Endothelial cell (in vitro differentiated cells): Measurements from ENCODE around the gene CP. TPM values are rescaled to one million over a fixed set of nuclear protein-coding genes. Genes with fewer than 3 reads are reported as not detected.
"Not testable (repeated sequence)": the region's sequence is repeated elsewhere in the genome, so short reads cannot be mapped to it uniquely, and the experiment has no call there.

Experiments used
- DNase-seq: peaks from one replicate; pipeline ENCODE4 v3.0.0; 2021; ENCODE audit warnings: low spot score
- H3K27ac Mint-ChIP-seq: one replicate; pipeline ENCODE4 v1.8.0; 2021; ENCODE audit warnings: mixed read lengths, inconsistent platforms; ENCODE audit not compliant: unreplicated experiment
- H3K27me3 Mint-ChIP-seq: one replicate; pipeline ENCODE4 v1.8.0; 2021; ENCODE audit warnings: mild to moderate bottlenecking, moderate library complexity, mixed read lengths, inconsistent platforms; ENCODE audit not compliant: unreplicated experiment
- H3K36me3 Mint-ChIP-seq: one replicate; pipeline ENCODE4 v1.8.0; 2021; ENCODE audit warnings: mild to moderate bottlenecking, low read depth, mixed read lengths, inconsistent platforms; ENCODE audit not compliant: unreplicated experiment
- H3K4me1 Mint-ChIP-seq: one replicate; pipeline ENCODE4 v1.8.0; 2021; ENCODE audit warnings: mild to moderate bottlenecking, mixed read lengths, inconsistent platforms; ENCODE audit not compliant: unreplicated experiment
- H3K4me3 Mint-ChIP-seq: one replicate; pipeline ENCODE4 v1.8.0; 2021; ENCODE audit warnings: mild to moderate bottlenecking, mixed read lengths, inconsistent platforms; ENCODE audit not compliant: unreplicated experiment
- H3K9me3 Mint-ChIP-seq: one replicate; pipeline ENCODE4 v1.8.0; 2021; ENCODE audit warnings: mixed read lengths, inconsistent platforms; ENCODE audit not compliant: unreplicated experiment
- total RNA-seq: library from RNA; stranded (reverse); fragmentation: NEBNext Ultra II Directional; extraction: Animal tissue kit (Norgen Biotek cat#: 25700); gene quantifications from one replicate; pipeline ENCODE4 v1.2.1, GENCODE V29; 2021; ENCODE audit not compliant: unreplicated experiment
- TF ChIP-seq, protein P1 (sequence below): fragments of 200-600 bp; sonication (generic); IDR thresholded peaks from one replicate; pipeline ENCODE4 v1.5.0; 2021; ENCODE audit warnings: antibody characterized with exemption; ENCODE audit not compliant: unreplicated experiment

CP gene
- total RNA-seq, 1 donor from 2014 or later: 0.44 TPM

DNA sequence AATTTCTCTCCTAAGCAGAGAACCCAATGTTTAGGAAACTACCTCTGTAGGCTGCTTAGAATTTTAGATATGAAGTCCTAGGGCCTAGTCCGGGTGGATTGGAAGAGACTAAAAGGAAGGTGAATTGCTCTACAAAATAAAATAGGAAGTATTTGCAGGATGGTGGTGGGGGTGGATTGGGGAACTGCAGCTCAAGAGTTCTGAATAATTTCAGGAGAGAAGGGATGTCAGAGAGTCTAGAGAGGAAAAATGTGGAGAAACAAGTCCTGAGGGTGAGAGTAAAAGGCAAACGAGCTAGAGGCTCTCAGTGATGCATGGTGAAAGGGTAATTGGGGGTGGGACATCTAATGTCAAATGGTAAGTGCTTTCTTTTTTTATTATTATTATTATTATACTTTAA is 10.2 kb upstream of the CP start:
- H3K27me3 Mint-ChIP-seq: peaks cover 1% of the 10 kb centered on the region
- no peaks in the 10 kb centered on the region for H3K9me3 Mint-ChIP-seq
- no peaks in the 10 kb centered on the region for H3K36me3 Mint-ChIP-seq
- no peak overlapping the region for H3K4me3 Mint-ChIP-seq
- TF ChIP-seq, protein P1, sequence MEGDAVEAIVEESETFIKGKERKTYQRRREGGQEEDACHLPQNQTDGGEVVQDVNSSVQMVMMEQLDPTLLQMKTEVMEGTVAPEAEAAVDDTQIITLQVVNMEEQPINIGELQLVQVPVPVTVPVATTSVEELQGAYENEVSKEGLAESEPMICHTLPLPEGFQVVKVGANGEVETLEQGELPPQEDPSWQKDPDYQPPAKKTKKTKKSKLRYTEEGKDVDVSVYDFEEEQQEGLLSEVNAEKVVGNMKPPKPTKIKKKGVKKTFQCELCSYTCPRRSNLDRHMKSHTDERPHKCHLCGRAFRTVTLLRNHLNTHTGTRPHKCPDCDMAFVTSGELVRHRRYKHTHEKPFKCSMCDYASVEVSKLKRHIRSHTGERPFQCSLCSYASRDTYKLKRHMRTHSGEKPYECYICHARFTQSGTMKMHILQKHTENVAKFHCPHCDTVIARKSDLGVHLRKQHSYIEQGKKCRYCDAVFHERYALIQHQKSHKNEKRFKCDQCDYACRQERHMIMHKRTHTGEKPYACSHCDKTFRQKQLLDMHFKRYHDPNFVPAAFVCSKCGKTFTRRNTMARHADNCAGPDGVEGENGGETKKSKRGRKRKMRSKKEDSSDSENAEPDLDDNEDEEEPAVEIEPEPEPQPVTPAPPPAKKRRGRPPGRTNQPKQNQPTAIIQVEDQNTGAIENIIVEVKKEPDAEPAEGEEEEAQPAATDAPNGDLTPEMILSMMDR: no peak
- no peak for DNase-seq
- no peak overlapping the region for H3K27ac Mint-ChIP-seq
- H3K4me1 Mint-ChIP-seq: peaks cover 7% of the 10 kb centered on the region

DNA sequence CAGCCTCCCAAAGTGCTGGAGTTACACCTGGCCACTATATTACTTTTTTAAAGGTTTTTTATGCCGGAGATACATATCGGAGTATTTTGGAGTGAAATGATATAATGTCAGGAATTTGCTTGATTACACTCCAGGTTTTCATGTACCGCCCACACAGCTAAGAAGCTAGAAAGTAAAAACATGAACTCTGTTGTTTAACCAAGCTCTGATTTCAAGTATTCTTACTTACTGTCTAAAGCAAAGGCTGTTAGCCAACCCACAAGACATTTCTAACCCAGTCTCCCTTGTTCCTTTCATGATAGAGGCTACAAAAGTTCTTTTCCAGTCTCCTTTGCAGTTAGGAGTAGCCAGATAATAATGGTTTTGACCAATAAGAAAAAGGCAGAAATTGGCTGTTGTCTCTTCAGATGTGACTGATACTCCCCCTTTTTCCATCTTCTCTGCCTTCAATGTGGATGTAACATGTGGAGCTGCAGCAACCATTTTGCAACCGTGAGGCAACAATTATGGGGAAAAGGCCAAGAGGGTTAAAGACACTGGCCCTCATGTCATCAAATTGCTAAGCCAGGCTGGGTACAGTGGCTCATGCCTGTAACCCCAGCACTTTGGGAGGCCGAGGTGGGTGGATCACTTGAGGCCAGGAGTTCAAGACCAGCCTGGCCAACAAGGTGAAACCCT is 6.1 kb upstream of the CP start:
- peaks cover 15% of the 10 kb centered on the region for H3K4me1 Mint-ChIP-seq
- no peaks in the 10 kb centered on the region for H3K27me3 Mint-ChIP-seq
- H3K4me3 Mint-ChIP-seq: no peak overlapping the region
- no peak for DNase-seq
- H3K36me3 Mint-ChIP-seq: no peaks in the 10 kb centered on the region
- TF ChIP-seq, protein P1: no peak
- H3K27ac Mint-ChIP-seq: no peak overlapping the region
- H3K9me3 Mint-ChIP-seq: no peaks in the 10 kb centered on the region

DNA sequence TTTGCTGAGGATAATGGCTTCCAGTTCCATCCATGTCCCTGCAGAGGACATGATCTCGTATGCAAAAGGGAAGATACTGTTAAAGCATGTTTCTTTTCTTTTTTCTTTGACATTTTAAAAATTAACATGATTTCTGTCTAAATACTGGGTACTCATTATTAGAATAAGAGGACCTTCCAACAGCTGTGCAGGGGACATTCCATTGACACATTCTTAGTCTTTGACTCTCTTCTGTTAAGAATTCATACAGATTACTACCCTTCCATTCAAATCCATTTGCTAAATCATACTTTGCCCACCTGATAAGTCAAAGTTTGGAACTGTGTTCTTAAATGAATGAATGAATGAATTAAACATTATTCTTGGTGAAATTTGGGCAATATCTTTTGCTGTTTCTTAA is 5.1 kb upstream of the CP start:
- Mint-ChIP-seq H3K9me3 (no peaks in the 10 kb centered on the region), H3K27ac (no peak overlapping the region), H3K4me3 (no peak overlapping the region)

DNA sequence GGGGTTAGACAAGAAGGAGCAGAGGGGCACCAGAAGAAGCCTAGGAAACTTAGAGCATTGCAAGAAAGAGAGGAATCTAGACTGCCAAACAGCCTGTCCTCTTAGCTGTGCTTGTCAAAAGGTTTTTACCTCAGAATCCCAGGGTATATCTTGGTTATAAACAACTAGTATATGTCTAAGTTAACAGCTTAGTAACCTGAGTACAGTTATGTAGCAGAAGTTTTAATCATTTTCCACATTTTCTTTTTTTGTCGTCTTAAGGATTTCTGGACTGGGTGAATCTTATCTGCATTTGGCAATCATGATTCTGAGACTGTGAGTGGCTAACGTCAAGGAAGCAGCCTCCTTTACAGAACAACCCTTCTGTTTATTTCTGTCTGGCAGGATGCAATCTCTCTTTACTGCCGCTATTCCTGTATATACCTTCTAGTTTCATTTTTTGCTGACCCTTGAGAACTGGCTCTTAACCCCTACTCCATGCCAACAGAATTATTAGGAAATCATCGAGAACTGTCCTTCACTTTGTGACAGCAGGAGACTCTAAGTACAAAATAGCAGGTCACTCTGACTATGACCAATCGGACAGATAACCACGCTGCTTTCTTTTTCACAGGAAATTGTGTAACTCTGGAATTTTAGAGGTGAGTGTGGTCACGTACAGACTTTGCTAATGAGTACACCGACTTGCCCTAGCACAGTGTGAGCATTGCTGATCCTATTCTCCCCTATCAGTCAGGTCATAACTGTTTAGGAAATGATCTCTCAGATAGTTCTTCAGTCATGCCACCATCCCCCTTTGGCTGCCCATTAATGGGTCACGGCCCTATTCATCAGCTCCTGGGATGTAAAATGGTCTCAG is 3.3 kb upstream of the CP start:
- Mint-ChIP-seq H3K36me3 (no peaks in the 10 kb centered on the region), H3K9me3 (no peaks in the 10 kb centered on the region), H3K27me3 (no peaks in the 10 kb centered on the region), H3K27ac (peak overlapping the region; percentile 49), H3K4me3 (no peak overlapping the region), H3K4me1 (peaks cover 8% of the 10 kb centered on the region)
- no peak for DNase-seq
- TF ChIP-seq, protein P1: no peak

More for the DNA sequence above, 5.1 kb upstream of the CP start:
- Mint-ChIP-seq H3K27me3 (no peaks in the 10 kb centered on the region), H3K36me3 (no peaks in the 10 kb centered on the region), H3K4me1 (peaks cover 13% of the 10 kb centered on the region)
- DNase-seq: no peak
- TF ChIP-seq, protein P1: no peak

DNA sequence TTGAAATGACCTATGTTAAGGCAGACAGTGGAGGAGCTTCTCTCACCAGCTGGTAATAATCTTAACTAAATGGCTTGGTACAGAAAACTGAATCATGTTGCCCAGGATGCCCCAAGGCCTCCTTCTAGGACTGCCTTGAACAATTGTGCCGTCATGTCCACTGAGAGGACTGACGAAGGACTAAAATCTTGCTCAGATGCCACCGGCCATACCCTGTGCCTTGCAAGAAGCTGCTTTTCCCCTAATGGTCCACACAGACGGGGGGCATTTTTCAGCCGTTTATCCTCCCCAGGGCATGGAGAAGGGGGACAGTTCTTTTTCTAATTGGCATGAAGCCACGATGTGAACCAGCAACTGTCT is 1.8 kb upstream of the CP start:
- no peaks in the 10 kb centered on the region for H3K9me3 Mint-ChIP-seq
- H3K4me3 Mint-ChIP-seq: no peak overlapping the region
- H3K4me1 Mint-ChIP-seq: peaks cover 8% of the 10 kb centered on the region
- no peak overlapping the region for H3K27ac Mint-ChIP-seq
- TF ChIP-seq, protein P1: no peak
- H3K27me3 Mint-ChIP-seq: no peaks in the 10 kb centered on the region
- H3K36me3 Mint-ChIP-seq: no peaks in the 10 kb centered on the region
- no peak for DNase-seq

DNA sequence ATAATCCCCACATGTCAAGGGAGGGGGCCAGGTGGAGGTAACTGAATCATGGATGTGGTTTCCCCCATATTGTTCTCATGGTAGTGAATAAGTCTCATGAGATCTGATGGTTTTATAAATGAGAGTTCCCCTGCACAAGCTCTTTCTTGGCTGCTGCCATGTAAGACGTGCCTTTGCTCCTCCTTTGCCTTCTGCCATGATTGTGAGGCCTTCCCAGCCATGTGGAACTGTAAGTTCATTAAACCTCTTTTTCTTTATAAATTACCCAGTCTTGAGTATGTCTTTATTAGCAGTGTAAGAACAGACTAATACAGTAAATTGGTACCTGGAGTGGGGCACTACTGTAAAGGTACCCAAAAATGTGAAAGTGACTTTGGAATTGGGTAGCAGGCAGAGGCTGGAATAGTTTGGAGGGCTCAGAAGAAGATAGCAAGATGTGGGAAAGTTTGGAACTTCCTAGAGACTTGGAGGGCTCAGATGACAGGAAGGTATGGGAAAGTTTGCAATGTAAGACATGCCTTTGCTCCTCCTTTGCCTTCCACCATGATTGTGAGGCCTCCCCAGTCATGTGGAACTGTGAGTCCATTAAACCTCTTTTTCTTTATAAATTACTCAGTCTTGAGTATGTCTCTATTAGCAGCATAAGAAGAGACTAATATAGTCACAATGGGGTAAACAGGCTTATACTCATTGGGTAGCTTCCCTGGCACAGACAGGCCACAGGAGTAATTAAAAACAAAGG is 2.1 kb downstream of the CP start:
- H3K9me3 Mint-ChIP-seq, H3K4me3 Mint-ChIP-seq, H3K4me1 Mint-ChIP-seq, H3K36me3 Mint-ChIP-seq, DNase-seq, H3K27ac Mint-ChIP-seq, H3K27me3 Mint-ChIP-seq: not testable (repeated sequence)
